Activated CD4-positive, alpha-beta T cell treated with anti-CD3 and anti-CD28 coated beads, Interleukin-2, amount 10 ng/mL, durations not matched to agents 24 days and 14 days (primary cell): ENCODE results near the gene NAGLU. TPM values are rescaled to one million over a fixed set of nuclear protein-coding genes. Genes with fewer than 3 reads are reported as not detected.

Source experiments
- DNase-seq: peaks from one replicate; pipeline ENCODE4 v3.0.0; 2022
- H3K27ac Mint-ChIP-seq: one replicate; pipeline ENCODE4 v1.8.0; 2022; ENCODE audit warnings: mild to moderate bottlenecking, mixed read lengths
- H3K27me3 Mint-ChIP-seq: one replicate; pipeline ENCODE4 v1.8.0; 2022; ENCODE audit warnings: mixed read lengths
- H3K36me3 Mint-ChIP-seq: one replicate; pipeline ENCODE4 v1.8.0; 2022; ENCODE audit warnings: low read depth, mild to moderate bottlenecking, mixed read lengths
- H3K4me1 Mint-ChIP-seq: one replicate; pipeline ENCODE4 v1.8.0; 2021; ENCODE audit warnings: mixed read lengths
- H3K4me3 Mint-ChIP-seq: one replicate; pipeline ENCODE4 v1.8.0; 2022; ENCODE audit warnings: mild to moderate bottlenecking, moderate library complexity, mixed read lengths
- H3K9me3 Mint-ChIP-seq: one replicate; pipeline ENCODE4 v1.8.0; 2021; ENCODE audit warnings: mixed read lengths
- intact Hi-C: fragments of 100-400 bp; cut with micrococcal nuclease; formaldehyde crosslinking; loops from one replicate; pipeline ENCODE4 v1.15.1; 2023
- total RNA-seq: library from RNA; stranded (reverse); gene quantifications from 2 replicates; pipeline ENCODE4 v1.2.3, GENCODE V29; 2022

Gene NAGLU
- total RNA-seq, 1 donor from 2014 or later = 20.7 TPM

DNA sequence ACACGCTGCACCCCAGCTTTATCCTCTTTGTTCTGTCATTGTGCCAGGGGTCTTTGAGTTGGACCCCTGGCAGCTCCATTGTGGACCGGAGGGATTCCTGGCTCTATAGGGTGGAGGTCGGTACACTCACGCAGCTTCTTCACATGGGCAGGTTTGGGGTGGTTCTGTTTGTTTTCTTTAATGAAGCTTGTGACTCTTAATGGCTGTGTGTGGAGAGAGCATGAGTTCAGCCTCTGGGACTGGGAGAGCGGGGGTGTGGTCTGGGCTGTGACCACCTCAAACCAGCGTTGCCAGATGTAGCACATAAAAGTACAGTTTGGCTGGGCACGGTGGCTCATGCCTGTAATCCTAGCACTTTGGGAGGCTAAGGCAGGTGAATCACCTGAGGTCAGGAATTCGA is 21.2 kb upstream of the NAGLU start:
- H3K36me3 Mint-ChIP-seq = no peaks in the 10 kb centered on the region
- no peak overlapping the region for H3K4me3 Mint-ChIP-seq
- no peak for DNase-seq
- H3K27ac Mint-ChIP-seq = no peak overlapping the region
- no peaks in the 10 kb centered on the region for H3K27me3 Mint-ChIP-seq
- intact Hi-C loops = no loop called here
- peaks cover 5% of the 10 kb centered on the region for H3K4me1 Mint-ChIP-seq
- H3K9me3 Mint-ChIP-seq = no peaks in the 10 kb centered on the region

DNA sequence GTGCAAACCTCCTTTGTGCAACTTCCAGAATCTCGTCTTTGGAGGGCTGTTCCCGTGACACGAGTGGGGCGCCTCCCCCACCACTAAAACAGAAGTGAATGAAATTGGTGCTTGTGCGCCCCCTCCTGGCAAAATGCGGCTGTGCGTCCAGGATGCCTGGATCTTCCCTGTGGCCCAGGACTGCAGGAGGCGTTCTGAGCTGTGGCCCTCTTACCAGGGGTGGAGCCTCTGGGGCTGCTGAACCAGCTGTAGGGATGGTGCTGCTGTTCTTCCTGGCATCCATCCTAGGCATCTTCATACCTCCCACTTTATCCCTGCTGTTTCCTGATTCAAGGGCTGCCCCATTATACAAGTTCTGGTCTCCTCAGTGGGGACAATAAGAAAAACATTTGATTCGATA is 18.5 kb upstream of the NAGLU start:
- peaks cover 5% of the 10 kb centered on the region for H3K4me1 Mint-ChIP-seq
- peak; percentile 95 for DNase-seq
- H3K27ac Mint-ChIP-seq = no peak overlapping the region
- no peaks in the 10 kb centered on the region for H3K9me3 Mint-ChIP-seq
- H3K4me3 Mint-ChIP-seq = no peak overlapping the region
- H3K27me3 Mint-ChIP-seq = no peaks in the 10 kb centered on the region
- intact Hi-C loops = loop anchor here (1.0 kb wide), 2 partner anchors 78 to 89 kb away; no protein-coding TSS in a partner anchor
- no peaks in the 10 kb centered on the region for H3K36me3 Mint-ChIP-seq

DNA sequence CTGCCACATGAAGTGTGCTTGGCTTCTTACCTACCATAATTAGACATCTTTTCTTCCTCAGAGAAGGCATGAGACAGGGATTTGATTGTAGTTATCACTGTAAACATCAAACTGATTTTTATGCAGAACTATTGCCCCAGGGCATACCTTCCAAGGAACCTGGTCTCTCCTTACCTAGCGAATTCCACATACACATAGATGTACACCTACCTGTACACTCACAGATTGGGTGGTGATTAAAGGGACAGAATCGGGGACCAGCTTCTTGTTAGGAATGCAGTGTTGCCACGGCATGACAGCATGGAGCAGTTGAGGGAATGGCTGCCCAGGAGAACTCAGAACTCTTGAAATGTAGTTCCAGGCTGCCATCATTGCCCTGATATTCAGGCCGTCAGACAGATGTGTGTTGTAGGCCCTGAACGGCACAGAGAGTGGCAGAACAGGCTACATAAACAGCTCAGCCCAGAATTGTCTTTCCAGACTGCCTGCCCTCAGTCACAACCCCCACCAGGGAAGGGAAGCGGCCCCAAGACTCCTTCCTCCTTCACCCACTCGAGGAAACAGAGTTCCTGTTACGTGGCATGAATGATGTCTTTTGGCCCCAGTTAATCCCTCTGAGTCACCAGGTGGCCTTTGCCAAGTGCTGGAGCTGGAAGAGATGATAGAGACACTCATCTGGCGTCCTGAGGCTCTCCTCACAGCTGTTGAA is 17.8 kb upstream of the NAGLU start:
- H3K36me3 Mint-ChIP-seq = no peaks in the 10 kb centered on the region
- no peak for DNase-seq
- H3K4me3 Mint-ChIP-seq = no peak overlapping the region
- H3K4me1 Mint-ChIP-seq = peaks cover 5% of the 10 kb centered on the region
- intact Hi-C loops = no loop called here
- H3K27ac Mint-ChIP-seq = no peak overlapping the region
- no peaks in the 10 kb centered on the region for H3K27me3 Mint-ChIP-seq
- H3K9me3 Mint-ChIP-seq = no peaks in the 10 kb centered on the region

DNA sequence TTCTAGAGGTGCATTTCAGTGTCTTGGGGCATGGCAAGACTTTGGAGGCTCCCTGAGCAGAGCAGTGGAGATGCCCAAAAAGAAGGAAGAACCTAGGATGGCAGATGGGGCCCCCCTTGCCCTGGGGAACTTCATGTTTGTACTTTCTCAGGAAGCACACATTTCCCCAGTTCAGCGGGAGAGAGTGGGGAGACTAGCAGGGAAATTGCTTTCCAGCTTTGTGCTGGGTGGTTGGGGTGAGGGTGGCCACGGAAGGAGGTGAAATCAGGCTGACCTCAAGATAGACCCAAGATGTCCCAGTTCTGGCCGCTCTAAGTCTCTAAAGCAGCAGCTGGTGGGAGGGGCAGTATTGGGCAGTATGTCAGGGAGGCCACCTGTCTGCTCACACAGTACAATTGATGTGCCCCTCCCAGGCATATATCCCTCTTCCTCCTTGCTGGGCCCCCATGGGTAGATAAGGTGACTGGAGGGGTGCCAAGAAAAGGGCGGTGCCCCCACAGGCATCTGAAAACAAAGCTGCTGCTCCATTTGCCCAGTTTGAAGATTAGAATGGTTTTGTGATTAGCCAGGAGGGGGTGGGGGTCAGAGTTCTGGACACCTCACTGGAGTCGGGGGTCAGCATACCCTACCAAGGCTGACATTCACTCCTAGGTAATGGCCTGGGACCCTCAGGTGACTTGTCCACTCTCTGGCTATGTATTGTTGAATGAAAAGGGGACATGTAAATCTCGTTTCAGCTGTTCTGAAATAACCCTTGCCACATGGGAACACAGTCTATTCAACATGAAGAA is 17.1 kb upstream of the NAGLU start:
- Mint-ChIP-seq H3K4me1 (peaks cover 5% of the 10 kb centered on the region), H3K36me3 (no peaks in the 10 kb centered on the region), H3K4me3 (no peak overlapping the region), H3K27ac (no peak overlapping the region), H3K9me3 (no peaks in the 10 kb centered on the region), H3K27me3 (no peaks in the 10 kb centered on the region)
- no peak for DNase-seq
- intact Hi-C loops = no loop called here

DNA sequence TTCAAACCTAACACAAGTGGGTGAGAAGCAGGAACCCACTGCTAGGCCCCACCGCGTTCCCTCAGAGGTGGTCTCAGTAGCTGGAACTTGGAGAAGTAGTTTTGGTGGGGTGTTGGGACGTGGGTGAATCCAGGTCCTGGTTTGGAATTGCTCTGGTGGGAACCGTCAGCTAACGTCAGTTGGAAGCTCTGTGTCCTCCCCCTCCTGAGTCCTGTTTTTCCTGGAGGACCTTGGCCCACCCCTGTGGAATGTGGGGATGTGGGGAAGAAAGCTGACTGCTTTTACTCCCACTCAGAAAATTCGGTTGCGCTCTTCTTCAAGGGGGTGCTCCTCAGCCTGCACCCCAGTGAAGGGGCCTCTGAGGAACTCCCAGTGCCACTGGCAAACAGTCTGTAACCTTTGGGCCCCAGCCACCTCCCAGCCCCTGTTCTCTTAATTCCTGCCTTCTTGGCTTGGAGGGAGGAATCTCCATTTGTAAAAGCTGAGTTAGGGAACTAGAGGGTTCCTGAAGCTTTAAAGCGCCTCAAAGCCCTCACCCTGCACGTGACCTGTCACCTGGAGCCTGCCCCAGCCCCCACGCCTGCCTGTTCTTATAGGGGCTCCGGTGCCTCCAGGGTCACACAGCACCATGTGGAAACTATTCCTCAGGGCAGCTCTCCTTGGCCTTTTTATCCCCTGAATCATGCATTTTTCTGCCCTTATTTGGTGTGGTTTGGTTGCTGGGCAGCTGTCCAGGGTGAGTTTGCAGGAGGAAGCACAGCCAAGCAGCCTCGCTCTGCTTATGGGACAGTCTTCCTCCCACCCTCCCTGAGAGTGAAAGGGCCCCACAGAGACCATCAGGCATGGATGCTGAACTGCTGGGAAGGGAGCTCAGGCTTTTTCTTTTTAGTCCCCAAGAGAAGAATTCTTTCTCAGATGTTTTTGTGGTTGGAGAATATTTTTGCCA is 16.2 kb upstream of the NAGLU start:
- no peak overlapping the region for H3K4me3 Mint-ChIP-seq
- intact Hi-C loops = no loop called here
- H3K36me3 Mint-ChIP-seq = no peaks in the 10 kb centered on the region
- no peak overlapping the region for H3K27ac Mint-ChIP-seq
- no peak for DNase-seq
- H3K9me3 Mint-ChIP-seq = no peaks in the 10 kb centered on the region
- no peaks in the 10 kb centered on the region for H3K27me3 Mint-ChIP-seq
- peaks cover 5% of the 10 kb centered on the region for H3K4me1 Mint-ChIP-seq

DNA sequence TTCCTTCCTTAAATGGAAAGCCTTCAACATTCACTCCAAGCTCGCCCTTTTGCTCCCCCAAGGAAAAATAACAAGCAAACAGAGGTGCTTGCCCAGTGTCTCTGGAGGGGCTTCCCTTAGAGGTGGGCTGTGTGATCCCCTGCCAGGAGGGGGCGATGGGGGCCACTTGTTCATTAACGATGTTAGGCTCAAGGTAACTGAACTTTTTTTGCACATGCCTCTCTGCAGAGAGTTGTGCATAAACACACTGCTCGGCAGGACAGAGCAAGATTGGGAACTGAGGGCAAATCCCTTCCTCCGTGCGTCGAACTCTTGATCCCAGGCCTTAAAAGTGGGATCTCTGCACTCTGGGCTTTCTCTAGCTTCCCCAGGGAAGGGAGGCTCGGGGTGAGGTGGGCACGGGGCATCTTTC is 15.5 kb upstream of the NAGLU start:
- Mint-ChIP-seq H3K36me3 (no peaks in the 10 kb centered on the region), H3K9me3 (no peaks in the 10 kb centered on the region), H3K27me3 (peaks cover 3% of the 10 kb centered on the region), H3K27ac (no peak overlapping the region), H3K4me3 (no peak overlapping the region), H3K4me1 (peaks cover 5% of the 10 kb centered on the region)
- peak; percentile 69 for DNase-seq
- intact Hi-C loops = no loop called here

DNA sequence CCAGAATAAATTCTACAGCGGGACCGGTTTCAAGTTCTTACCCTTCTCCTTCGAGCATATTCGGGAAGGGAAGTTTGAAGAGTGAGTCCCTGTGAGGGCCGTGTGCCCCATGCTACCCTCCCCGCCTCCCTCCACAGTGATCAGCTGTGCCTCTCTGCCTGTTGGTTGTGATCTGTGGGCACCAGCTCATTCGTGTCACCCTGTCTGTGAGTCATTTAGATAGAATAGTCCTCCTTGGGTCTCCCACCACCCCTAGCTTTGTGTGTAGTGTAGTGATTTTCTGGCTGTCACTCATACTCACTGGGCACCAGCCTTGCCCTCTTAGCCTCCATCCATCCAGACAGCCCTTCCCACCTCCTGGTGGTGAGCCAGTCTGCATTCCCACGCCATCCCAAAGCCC is 15.0 kb upstream of the NAGLU start:
- H3K36me3 Mint-ChIP-seq = no peaks in the 10 kb centered on the region
- H3K9me3 Mint-ChIP-seq = no peaks in the 10 kb centered on the region
- H3K27ac Mint-ChIP-seq = no peak overlapping the region
- no peak for DNase-seq
- intact Hi-C loops = no loop called here
- no peak overlapping the region for H3K4me3 Mint-ChIP-seq
- H3K4me1 Mint-ChIP-seq = peaks cover 5% of the 10 kb centered on the region
- H3K27me3 Mint-ChIP-seq = peaks cover 3% of the 10 kb centered on the region

DNA sequence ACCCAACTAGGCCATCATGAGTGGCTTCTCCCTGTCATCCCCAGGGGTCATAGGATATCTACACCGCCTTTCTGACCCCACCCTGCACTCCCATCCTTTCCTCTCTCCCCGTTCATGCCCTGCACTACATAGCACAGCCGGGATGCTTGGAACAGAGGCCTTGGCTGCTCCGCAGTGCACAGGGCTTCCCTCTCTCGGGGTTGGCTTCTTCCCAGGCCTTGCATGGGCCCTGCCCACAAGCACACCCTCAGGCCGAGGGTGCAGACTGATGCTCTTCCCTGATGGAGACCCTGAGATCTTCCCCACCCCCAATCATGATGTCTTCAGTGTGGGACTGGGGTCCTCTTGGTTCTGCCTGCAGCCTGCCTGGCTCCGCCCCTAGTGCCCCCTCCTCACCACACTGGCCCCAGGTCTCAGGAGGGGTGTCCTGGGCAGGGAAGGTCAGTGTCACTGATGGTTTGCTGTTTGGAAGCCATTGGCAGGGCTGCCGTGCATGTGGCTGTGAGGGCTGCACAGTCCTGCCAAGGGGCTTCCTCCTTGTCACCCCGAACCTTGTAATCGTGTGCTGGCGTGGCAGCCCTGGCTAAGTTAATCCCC is 14.3 kb upstream of the NAGLU start:
- intact Hi-C loops = no loop called here
- Mint-ChIP-seq H3K36me3 (no peaks in the 10 kb centered on the region), H3K4me3 (no peak overlapping the region), H3K4me1 (peaks cover 5% of the 10 kb centered on the region), H3K27me3 (peaks cover 3% of the 10 kb centered on the region), H3K9me3 (no peaks in the 10 kb centered on the region), H3K27ac (no peak overlapping the region)
- DNase-seq = no peak

DNA sequence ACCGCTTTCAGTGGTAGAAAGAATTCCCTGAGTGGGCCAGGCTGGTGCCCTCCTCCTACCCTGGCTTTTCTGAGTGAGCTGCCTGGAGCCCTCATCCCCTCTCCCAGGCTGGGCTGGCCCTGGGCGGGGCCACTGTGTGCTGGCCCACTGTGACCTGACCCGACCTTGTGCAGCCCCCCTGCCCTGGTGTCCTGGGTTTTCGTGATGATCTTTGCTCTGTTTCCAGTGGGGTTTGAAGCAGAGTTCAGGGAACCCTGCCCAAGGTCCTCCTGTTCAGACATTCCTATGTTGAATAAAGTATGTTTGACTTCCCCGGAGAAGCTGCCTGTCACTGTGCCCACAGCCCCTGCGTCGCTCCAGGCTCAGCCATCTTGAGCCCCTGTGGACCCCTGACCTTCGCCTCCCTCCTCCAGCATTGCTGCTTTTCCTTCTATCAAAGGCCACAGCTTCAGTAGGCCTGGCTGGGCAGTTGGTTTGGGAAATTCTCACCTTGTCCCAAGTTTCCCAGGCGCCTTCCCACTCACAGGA is 13.7 kb upstream of the NAGLU start:
- Mint-ChIP-seq H3K9me3 (no peaks in the 10 kb centered on the region), H3K27me3 (peaks cover 3% of the 10 kb centered on the region), H3K4me1 (peaks cover 6% of the 10 kb centered on the region), H3K27ac (no peak overlapping the region), H3K36me3 (no peaks in the 10 kb centered on the region), H3K4me3 (no peak overlapping the region)
- DNase-seq = no peak
- intact Hi-C loops = no loop called here

DNA sequence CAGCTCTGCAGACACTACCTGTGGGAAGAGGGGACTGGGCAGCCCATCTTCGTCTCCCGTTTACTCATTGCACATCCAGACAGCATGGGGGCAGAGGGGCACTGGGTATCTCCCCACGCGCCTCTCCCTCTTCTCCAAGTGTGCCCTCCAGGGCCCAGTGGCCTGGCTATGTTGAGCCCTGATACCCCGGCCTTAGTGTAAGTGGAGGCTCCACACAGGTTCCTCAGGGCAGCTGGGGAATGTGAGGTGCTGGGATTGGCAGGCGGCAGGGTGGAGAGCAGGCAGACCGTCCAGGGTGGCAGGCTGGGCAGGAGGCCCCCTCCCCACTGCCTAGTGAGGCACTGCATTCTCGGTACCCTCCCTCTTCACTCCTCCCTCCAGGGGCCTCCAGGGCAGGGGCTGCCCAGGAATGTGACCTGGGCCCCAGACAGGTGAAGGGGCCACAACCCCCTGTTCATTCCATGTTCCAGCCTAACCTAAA is 13.2 kb upstream of the NAGLU start:
- intact Hi-C loops = no loop called here
- H3K4me1 Mint-ChIP-seq = peaks cover 3% of the 10 kb centered on the region
- H3K9me3 Mint-ChIP-seq = no peaks in the 10 kb centered on the region
- DNase-seq = no peak
- H3K27ac Mint-ChIP-seq = no peak overlapping the region
- peaks cover 3% of the 10 kb centered on the region for H3K27me3 Mint-ChIP-seq
- H3K4me3 Mint-ChIP-seq = no peak overlapping the region
- H3K36me3 Mint-ChIP-seq = no peaks in the 10 kb centered on the region

DNA sequence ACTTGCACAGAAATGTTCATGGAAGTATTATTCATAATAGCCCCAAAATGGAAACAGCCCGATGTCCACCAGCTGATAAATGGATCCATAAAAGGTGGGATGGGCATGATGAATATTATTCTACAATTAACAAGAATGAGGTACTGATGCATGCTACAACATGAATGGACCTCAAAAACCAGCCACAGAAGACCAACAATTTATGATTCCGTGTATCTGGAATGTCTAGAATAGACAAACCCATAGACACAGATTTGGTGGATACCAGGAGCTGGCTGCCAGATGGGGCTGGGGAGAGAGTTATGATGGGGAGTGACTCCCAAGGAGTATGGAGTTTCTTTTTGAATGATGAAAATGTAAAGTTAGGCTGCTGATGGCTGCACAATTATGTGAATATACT is 10.8 kb upstream of the NAGLU start:
- intact Hi-C loops = loop anchor here (5.0 kb wide), 1 partner anchor 213 kb away; no protein-coding TSS in a partner anchor
- Mint-ChIP-seq H3K9me3 (no peaks in the 10 kb centered on the region), H3K4me3 (no peak overlapping the region), H3K4me1 (peaks cover 9% of the 10 kb centered on the region), H3K36me3 (no peaks in the 10 kb centered on the region), H3K27ac (no peak overlapping the region), H3K27me3 (peaks cover 3% of the 10 kb centered on the region)
- no peak for DNase-seq

DNA sequence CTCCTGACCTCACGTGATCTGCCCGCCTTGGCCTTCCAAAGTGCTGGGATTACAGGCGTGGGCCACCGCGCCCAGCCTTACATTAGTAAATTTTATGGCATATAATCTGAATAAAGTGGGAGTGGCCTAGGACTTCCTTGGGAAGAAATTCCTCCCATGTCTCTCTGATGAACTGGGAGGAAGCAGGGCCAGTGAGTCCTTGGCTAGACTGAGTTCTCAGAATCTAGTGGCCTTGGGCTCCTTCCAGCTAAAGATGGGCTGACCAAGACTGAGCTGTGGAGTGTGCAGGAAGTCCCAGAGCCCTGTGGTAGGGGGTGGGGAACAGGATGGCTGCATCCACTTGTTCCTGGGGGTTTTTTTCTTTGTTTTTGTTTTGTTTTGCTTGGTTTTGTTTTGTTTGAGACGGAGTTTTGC is 10.0 kb upstream of the NAGLU start:
- Mint-ChIP-seq H3K27me3 (peaks cover 3% of the 10 kb centered on the region), H3K9me3 (no peaks in the 10 kb centered on the region), H3K4me3 (no peak overlapping the region), H3K4me1 (peaks cover 16% of the 10 kb centered on the region), H3K27ac (no peak overlapping the region), H3K36me3 (no peaks in the 10 kb centered on the region)
- intact Hi-C loops = loop anchor here (2.0 to 5.0 kb wide), 2 partner anchors 97 to 214 kb away; no protein-coding TSS in a partner anchor
- no peak for DNase-seq

DNA sequence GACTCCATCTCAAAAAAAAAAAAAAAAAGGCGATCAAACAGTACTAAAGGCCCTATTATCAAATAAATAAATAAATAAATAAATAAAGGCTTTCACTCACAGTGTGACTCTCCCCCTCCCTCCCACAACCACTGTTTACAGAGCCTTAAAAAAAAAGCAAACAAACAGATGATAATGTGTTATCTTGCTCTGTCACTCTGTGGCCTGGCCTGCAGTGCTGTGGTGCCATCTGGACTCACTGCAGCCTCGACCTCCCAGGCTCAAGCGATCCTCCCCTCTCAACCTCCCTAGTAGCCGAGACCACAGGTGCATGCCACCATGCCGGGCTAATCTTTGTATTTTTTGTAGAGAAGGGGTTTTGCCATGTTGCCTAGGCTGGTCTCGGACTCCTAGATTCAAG is 8.1 kb upstream of the NAGLU start:
- peaks cover 24% of the 10 kb centered on the region for H3K4me1 Mint-ChIP-seq

More for the DNA sequence above, 8.1 kb upstream of the NAGLU start:
- H3K36me3 Mint-ChIP-seq = no peaks in the 10 kb centered on the region
- intact Hi-C loops = loop anchor here (2.0 to 5.0 kb wide), 2 partner anchors 99 to 216 kb away; no protein-coding TSS in a partner anchor
- H3K27ac Mint-ChIP-seq = no peak overlapping the region
- H3K4me3 Mint-ChIP-seq = no peak overlapping the region
- DNase-seq = no peak
- no peaks in the 10 kb centered on the region for H3K9me3 Mint-ChIP-seq
- peaks cover 7% of the 10 kb centered on the region for H3K27me3 Mint-ChIP-seq
